ENCODE measurements around the gene EPAS1. TPM values are rescaled to one million over a fixed set of nuclear protein-coding genes. Genes with fewer than 3 reads are reported as not detected.
A peak's percentile ranks its signal among the peaks of the same experiment; 100 is the strongest.

Gene EPAS1
- total and polyA plus RNA-seq, 2 of the 13 experiments (the other 11 are each of a cell fraction or from before 2014, with no cell fraction given) = 47.1 to 182 TPM

- TF ChIP-seq ZFP91 (CRISPR knock-in tag; IDR thresholded peaks at IDR 0.05; ENCODE audit: borderline replicate concordance) (0 out of 2 replicates have a peak, but pooled peaks have one; percentile 7), ZNF501 (CRISPR knock-in tag; IDR thresholded peaks at IDR 0.05) (0 out of 2 replicates have a peak, but pooled peaks have one; percentile 21), ARNT2 (CRISPR knock-in tag; IDR thresholded peaks at IDR 0.05; ENCODE audit: low read depth) (0 out of 2 replicates have a peak, but pooled peaks have one; percentile 42), NFATC3 (CRISPR knock-in tag; IDR thresholded peaks at IDR 0.05) (0 out of 2 replicates have a peak, but pooled peaks have one; percentile 31), PAXIP1 (CRISPR knock-in tag; conservative IDR thresholded peaks at IDR 0.05) (peak; percentile 32; the same call in 1 of the 2 replicates), ZBTB4 (CRISPR knock-in tag; IDR thresholded peaks at IDR 0.05; ENCODE audit: borderline replicate concordance) (peak; percentile 38; the same call in 1 of the 2 replicates), HIC2 (CRISPR knock-in tag; IDR thresholded peaks at IDR 0.05; ENCODE audit: low read depth) (0 out of 2 replicates have a peak, but pooled peaks have one; percentile 35), JUN (CRISPR knock-in tag; IDR thresholded peaks at IDR 0.05) (0 out of 2 replicates have a peak, but pooled peaks have one; percentile 17), ZNF605 (CRISPR knock-in tag; IDR thresholded peaks at IDR 0.05) (no peak), NR2F1 (CRISPR knock-in tag; IDR thresholded peaks at IDR 0.05) (no peak), FOXA3 (CRISPR knock-in tag; IDR thresholded peaks at IDR 0.05) (peak; percentile 34; the same call in 1 of the 2 replicates), ZNF879 (CRISPR knock-in tag; IDR thresholded peaks at IDR 0.05) (no peak), AGO1 (IDR thresholded peaks at IDR 0.05; ENCODE audit: low read depth, low read length, poor library complexity, severe bottlenecking) (no peak), SP4 (CRISPR knock-in tag; IDR thresholded peaks at IDR 0.05) (peak; percentile 31; the same call in 1 of the 2 replicates), ZSCAN9 (CRISPR knock-in tag; IDR thresholded peaks at IDR 0.05; ENCODE audit: borderline replicate concordance) (peak; percentile 58; the same call in 1 of the 2 replicates)
Observed at GRCh38 chr2:46339676-46340459, 42.7 kb downstream of the EPAS1 start (continued).
